NCI-H1417 (cell line): Measurements from ENCODE around the gene ADAMTSL2.

Experiments used
- DNase-seq, 3 experiments: peaks; one replicate each; lab custom pipeline; 2025; lab: John Stamatoyannopoulos, UW

Gene ADAMTSL2

DNA sequence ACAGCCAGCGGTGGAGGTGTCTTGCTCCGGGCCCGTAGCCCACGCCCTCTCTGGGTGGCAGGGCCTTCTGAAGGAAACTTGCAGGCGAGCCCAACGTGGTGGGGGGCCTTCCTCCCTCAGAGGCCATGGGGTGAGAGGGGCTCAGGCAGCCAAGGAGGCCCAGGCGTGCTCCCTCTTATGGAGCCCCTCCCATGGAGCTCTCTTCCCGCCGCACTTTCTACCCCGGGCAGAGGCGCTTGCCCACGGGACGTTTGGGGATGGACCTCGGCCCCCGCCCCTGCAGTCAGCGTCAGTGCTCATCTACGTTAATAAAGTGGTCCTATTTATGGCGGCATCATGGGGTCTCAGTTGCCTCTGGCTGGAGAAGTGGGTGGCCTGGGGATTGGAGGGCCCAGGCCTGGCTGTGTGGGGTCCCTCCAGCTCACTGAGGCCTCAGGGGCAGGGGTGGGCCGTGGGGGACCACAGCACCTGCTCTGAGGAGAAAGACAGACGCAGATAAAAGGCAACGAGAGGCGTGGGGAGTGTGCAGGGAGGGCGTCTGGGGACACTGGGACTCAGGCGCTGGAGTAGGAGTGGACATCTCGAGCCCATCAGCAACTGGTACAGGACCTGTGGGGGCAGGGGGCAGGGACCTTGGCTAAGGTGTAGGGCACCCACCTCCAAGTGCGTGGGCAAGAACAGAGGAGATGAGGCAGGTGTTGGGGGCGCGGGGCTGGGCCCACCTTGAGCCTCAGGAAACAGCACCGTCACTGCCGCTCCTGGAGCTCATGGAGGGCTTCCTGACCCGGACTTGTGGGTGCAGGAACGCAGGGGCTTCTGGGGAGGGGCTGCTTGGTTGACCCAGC is 40.9 kb downstream of the ADAMTSL2 start:
- DNase-seq, result no peak

DNA sequence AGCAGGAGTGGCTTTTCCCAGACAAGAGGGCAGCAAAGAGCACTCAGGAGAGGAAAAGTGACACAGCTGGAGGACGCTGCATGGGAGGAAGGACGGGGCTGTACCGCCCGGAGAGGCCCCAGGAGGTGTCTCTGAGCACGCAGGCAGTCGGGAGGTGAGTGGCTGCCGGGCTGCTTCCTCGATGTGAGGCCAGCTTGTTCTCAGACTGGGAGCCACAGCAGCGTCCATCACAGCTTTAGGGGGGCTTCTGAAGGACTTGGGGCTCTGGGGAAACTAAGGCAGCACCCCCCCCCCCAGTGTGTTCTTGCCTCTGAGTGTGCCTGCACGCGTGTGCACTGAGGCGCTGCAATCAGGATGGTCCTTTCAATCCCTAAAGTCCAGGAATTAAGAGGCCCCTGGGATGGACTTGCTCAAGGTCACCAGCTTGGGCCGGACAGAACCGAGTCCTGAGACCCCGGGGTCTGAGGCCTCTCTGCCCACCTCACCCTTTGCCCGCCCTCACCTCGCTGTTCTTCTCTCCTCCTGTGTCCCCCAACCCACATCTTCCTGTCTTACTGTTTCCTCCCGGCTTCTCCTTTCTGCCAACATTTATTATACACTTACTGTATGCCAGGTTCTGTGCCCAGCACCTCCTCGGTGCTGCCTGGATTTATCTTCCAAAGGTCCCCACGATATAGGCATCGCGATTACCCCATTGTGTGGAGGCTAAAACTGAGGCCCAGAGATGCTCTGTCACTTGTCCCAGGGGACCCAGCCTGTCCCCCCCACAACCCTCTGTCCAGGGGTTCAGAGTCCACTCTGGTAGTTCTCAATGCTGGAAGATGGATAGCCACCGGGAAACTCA is 41.7 kb downstream of the ADAMTSL2 start:
- peak; percentile 2 to 59 (median 26) for DNase-seq

DNA sequence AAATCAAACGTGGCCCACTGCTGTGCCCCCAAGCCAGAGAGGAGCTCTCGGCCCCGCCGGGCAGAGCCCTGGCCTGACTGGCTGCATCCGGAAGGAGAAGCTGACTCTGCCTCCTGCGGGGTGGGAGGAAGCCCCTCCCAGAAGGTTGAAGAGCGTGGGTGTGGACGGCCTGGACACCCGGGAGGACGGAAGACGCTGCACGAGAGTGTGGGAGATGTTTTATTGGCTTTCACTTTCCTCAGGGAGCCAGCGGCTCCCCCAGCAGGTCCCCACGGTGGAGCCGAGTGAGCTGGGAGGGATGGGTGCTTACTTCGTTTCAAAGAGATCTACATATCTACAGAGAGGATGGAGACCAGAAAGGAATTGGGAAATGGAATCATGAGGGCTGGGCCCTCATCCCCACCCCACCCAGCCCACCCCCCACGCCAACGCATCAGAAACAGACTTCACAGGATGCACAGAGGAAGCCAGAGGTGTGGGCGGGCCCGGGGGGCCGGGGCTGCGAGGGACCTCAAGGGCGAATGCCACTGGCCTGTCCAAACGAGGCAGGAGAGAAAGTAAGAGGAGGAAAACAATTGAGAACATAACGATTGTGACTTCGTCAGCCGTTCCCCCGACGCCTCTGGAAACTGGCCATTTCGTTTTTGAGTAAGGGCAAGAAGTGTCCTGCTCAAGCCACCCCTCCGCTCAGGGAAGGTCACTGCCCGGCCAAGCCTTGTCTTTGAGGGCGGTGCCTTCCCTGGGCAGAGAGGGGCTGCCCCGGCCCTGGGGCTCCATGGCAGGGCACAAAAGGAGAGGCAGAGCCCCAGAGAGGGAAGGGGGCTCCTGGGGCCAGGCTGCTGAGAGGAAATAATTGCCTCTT is 42.6 kb downstream of the ADAMTSL2 start:
- DNase-seq, result no peak

DNA sequence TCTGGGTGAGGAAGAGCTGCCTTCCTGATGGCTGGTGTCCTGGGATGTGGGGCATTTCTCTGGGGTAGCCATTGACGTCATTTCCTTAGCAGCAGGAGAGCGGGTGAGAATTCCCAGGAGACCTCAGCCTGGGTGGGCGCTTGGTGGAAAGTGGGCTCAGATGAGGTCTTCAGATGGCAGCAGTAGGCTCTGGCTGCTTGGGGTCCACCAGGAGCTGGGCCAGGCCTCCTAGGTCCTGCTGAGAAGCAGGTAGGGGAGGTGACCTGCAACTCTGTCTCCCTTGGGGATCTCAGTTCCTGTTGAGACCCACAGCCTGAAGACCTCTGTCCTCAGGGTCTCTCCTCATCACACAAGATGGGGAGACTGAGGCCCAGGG is 43.2 kb downstream of the ADAMTSL2 start:
- no peak for DNase-seq

DNA sequence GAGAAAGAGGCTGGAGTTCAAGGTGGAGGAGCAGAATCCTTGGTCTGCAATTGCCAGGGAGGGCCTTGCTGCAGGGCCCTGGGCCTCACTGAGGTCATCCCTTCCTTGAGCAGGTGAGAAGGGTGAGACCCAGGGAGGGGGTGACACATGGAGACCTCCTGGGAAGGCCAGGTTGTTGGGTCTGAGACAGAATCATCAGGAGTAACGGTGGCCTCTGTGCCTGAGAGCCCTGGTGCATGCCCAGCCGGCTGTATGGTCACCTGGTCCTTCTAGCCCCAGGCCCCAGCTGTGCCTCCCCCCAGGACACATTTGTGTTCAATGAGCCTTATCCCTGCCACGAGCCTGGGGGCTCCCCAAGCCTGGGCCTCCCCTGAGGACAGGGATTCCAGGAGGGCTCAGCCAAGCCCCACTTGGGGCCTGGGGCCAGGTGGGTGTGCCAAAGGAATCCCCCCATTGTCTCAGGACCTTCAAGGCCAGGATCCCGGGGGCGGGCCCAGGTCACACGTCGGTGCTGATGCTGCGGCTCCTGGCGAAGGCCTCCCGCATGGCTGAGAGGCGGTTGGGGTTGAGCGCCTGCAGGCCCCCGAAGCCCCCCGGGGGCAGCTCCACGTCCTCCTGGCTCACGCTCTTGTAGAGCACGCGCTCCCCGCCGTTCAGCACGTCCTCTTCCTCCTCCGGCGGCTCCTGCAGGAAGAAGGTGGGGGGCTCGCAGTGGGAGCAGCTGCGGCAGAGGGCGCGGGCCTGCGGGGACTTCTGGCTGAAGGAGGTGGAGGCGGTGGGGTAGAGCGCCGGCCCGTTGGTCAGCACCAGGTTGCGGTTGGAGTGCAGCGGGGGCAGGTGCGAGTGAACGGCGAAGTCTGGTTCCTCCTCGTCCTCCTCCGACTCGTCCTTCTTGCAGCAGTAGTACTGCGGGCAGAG is 44.3 kb downstream of the ADAMTSL2 start:
- no peak for DNase-seq

DNA sequence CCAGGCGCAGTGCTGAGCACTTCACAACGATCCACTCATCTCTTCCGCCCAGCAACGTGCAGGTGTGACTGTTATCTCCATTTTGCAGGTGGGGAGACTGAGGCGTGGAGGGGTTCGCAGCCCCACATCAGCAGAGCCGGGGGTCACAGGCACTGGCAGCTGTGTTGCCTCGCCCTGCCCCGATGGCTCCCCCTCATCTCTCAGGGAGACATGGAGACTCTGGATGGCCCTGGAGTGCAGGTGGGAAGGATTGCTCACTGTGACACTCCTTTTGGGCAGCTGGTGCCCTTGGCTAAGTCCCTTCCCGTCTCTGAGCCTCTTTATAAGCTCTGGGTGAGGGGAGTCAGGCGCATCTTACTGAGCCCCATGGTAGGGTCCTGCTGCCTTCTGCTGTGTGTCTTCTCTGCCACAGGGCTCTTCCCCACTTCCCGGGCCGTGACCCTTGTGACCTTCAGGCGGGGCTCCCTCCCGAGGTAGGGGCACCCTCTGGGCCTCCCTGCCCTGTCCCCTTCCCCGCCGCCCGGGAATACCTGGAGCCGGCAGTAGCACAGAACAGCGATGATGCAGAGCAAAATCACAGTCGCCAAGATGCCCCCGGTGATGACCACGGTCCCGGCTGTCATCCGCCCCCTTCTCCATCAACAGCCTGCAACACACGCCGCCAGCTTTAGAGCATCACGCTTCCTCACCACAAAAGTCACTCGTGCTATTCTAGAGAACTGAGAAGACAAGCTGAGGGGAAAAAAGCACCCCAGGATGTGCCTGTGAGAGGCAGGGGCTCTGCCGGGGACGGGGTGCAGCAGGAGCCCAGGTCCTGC is 45.3 kb downstream of the ADAMTSL2 start:
- DNase-seq, result no peak

DNA sequence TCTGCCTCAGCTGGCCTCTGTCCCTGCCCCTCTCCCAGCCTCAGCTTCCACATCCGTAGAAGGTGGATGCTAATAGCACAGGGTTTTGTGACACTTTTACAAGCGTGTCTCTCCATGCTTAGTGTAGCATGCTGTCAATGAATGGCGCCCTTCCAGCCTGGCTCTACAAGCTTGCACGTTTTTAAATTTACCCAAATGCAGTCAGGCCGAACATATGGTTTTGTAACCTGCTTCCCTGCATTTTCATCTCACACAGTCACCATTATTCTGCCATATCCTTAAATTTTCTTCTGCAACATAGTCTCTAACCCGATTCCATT is 45.9 kb downstream of the ADAMTSL2 start:
- peak in 1 of 3 experiments; percentile 22 for DNase-seq

DNA sequence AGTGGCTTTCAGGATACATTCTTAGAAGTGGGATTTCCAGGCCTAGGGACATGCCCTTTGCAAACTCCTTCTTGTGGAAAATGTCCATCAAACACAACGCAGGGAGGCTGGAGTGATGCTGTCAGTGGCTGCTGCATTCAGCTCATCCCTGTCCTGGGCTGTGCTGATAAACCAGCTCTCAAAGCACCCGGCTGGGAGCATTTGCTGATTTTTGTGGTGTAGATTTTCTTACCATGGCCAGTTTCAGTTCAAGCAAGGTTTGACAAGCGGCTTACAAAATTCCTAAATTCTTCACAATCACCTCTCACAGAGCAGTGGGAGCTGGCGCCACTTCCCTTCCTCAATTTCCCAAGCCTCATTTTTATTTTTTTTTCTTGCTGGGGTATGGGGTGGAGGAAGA is 46.5 kb downstream of the ADAMTSL2 start:
- no peak for DNase-seq

DNA sequence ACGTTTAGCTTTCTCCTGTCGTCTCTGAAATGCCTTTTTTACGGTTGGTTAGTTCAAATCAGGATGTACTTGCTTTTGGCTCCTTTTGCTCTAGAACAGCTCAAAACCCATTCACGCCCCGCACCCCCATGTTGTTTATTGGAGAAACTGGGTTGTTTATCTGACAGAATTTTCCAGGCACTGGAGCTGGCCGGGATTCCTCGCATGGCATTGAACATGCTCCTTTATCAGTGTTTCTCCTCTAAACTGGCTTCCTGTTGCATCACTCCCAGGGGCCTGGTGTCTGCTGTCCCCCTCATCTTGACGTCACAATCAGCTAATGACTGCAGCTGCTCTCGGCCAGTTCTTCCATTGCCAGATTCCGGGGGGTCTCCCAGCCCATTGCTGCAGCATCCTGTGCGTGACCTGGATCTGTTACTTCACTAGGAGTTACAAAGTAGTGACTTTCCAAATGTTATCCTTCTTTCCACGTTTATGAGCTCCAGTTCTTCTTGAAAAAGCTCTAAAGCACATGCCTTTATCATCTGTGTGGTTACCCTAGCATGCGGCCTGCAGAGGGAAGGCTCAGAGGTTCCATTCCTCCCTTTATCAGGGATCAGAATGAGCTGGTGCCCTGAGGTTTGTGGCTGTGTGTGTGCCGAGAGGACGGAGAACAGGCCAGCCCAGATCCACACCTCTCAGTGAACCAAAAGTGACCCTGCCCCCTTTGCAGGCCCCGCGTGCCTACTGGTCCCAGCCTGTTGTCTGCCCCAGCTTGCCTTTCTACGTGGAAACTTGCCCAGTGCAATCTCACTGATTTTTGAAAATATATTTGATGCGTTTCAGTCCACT is 47.2 kb downstream of the ADAMTSL2 start:
- DNase-seq, result no peak

DNA sequence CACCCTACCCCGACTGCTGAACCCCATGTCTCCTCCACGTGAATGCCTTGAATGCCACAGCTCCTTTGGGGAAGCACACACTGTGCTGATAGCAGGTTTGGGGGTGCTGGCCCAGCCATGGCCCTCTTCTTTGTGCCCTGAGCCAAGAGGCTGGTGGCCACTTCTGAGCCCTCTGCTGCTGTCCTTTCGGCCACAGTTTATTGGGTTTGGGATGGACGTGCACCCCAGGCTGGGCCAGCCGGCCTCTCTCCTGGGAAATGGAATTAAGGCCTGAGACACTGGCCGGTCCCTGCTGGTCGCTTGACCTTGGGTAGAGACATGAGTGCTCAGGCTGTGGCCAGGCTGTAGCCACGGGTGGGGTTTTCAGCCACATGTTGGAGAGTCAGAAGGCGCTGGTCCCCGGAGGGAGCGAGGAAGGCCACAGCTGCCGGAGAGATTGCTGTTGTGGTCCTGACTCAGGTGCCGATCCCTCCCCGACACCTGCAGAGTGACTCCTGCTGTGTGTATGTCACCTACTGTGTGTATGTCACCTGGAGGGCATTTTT is 48.1 kb downstream of the ADAMTSL2 start:
- peak in 1 of 3 experiments; percentile 84 for DNase-seq

DNA sequence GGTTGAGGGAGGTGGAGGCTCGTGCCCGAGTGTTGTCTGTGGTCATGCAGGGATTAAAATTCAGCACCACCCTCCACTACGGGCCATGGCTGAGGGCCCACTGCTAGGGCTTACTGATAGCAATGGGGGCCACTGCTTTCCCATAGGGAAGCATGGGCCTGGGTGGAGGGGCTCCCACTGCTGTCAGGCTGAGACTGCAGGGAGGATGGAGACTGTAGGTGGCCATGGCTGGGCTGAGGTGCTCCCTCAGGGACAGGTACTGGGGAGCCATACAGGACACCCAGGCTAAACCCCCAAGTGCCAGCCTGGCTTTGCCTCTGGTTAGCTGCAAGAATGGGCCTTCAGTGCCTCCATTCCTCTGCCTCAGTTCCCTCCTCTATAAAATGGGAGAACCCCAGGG is 48.6 kb downstream of the ADAMTSL2 start:
- DNase-seq, result no peak

DNA sequence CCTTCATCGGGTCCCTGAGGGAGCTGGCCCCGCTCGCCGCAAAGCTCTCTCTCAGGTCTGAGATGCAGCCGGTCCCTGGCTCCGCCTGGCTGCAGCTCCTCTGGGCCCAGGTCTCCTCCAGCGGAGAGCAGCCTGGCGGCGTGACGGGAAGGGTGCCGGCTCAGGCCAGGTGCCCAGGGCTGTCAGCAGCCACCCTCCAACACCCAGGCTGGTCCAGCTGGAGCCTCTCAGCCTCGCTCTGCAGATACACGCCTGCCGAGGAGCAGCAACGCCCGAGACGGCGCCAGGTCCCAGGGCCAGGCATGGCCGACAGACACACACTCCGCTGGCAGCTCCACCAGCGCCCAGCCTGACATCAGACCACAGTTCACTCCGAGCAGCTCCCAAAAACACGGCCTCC is 49.1 kb downstream of the ADAMTSL2 start:
- peak; percentile 55 to 63 (median 56) for DNase-seq

DNA sequence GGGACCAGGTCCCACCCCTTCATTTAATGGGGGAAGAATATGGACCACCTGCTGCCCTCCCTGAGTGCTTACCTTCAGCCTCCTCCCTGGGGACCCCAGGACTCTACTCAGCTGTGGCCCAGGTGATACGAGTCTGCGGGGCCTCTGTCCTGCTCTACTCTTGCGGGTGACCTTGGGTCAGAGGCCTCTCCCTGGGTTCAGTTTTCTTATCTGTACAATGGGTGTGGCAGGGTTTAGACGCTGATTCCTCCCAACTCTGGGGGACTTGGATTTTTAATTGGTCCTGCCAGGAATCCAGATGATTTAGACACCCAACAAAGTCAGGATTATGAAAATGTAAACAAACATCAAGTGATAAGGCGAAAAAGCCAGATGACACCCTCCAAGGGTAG is 49.7 kb downstream of the ADAMTSL2 start:
- DNase-seq, result no peak

DNA sequence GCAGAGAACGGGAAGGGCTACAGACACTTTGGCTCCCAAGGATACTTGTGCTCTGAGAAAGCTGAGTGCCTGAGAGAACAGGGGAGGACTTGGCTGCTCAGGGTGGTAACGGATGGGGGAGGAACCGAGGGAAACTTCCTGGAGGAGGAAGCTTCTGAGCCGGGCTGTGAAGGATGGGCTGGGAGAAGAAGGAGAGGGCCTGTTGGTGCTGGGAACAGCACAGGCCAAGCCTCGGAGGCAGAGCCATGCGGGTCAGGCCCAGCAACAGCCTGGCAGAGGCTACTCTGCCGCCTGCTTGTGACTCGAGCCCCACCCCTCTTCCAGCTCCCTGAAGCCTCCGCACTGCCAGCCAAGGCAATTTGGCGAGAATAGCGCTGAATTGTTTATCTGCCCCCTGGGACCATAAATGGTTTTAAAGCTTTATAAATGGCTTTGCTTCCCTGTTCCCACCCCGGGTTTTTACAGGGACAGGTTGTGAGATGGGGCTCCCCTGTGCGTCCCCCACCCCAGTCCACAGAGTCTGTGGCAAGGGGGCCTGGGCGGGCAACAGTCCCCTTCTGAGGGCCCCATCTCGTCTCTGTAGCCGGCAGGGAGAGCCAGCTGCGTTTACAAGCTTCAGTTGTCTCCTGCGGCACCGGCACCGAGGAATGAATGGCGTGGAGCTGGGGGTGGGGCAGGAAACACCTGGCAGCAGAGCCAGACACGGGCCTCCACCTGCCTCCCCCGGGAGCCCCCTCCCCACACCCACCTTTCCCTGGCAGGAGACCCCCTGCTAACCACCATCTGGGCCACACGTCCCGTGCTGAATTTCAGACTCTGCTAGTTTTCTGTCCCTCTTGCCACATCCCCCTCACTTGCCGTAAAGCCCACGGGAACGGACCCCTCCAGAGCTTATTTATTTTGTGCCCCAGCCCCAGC is 50.3 kb downstream of the ADAMTSL2 start:
- DNase-seq, result peak; percentile 85 to 98 (median 96)

DNA sequence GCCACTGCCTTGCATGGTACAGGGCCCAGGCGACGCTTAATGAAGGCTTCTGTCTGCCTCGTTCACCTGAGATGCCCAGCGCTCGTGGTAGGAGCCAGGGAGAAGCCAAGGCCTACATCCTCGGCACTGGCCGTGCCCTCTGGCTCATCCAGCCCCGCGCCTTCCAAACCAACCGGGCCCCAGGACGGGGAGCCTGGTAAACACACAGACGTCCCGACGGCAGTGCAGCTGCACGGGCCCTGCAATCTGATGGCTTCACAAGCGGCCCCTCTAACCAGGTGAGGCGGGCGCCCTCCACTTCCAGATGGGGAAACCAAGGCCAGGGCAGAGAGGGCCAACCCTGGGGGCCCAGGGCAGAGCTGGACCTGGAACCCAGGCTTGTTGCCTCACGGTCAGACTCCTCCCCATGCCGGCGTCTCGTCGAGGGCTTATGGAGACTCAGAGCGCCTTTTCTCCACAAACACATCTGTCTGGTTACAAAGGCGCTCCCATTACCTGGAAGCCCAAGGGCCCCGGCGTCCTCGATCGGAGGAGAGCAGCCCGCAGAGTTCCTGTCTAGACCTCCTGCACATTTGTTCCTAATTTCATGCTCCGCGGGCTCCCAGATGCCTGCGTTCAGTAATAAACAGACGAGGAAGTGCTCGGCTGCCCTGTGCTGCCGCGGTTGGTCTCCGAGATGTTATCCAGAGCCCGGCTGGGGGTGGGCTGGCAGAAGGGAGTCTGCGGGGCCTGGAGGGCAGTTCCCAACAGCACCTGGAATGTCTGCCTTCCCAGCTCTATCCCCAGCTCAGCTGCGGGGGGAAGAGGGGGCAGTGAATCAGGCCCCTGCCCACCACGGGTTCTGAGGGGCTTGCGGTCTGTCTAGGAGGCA is 51.2 kb downstream of the ADAMTSL2 start:
- peak; percentile 21 to 79 (median 77) for DNase-seq

DNA sequence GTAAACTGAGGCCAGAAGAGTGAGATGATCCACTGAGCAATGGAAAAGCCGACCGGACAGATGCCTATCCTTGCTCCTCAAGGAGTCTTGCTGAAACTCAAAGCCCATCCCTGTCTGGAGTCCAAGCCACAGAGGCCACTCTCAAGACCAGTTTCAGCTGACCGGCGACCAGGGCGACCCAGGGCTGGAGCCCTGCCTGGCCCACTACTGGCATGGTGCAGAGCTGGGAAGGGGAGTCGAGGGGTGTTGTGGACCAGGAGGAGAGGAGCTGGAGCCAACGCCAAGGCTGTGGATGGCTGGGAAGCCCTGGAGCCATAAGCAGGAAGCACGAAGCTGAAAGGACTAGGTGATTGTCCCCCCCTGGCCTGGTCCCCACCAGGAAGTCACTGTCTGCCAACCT is 52.5 kb downstream of the ADAMTSL2 start:
- DNase-seq, result no peak

DNA sequence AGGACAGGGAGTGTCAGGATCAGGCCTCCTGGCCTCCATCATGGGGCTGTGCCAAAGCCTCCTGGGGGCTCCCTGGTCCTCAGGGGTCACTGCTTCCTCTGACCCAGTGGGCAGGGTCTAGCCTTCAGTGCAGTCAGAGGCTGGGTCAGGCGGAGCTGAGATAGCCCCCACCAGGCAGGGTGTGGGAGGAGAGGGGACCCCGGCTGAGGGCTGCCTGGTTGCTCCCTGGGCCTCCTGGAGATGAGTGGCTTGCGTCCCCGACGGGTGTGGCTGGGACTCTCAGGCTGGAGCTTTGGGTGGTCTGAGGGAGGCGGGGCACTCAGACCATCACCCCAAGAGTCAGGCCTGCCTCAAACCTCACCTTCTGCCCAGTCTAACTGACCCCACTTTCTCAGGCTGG is 53.0 kb downstream of the ADAMTSL2 start:
- no peak for DNase-seq
